H1 (cell line): ENCODE measurements around the gene BPIFB6. TPM values are rescaled to one million over a fixed set of nuclear protein-coding genes. Genes with fewer than 3 reads are reported as not detected.

ENCODE experiments used
- BCL11A ChIP-seq, 2 experiments: IDR thresholded peaks; one replicate each; pipeline ENCODE4 v1.6.1; 2011; ENCODE audit warnings: low read depth in 2 of 2, low read length in 2 of 2, mild to moderate bottlenecking in 2 of 2
- FOSL1 ChIP-seq: IDR thresholded peaks from 2 replicates; pipeline ENCODE4 v1.6.1; 2011; ENCODE audit warnings: mild to moderate bottlenecking, low read depth, low read length, moderate library complexity; ENCODE audit not compliant: insufficient read depth
- GABPA ChIP-seq: IDR thresholded peaks from 2 replicates; pipeline ENCODE4 v1.6.1; 2011; ENCODE audit warnings: mild to moderate bottlenecking, low read length, moderate library complexity, borderline replicate concordance; ENCODE audit not compliant: insufficient read depth
- POLR2AphosphoS5 ChIP-seq: IDR thresholded peaks from 2 replicates; pipeline ENCODE4 v1.6.1; 2011; ENCODE audit warnings: low read depth, low read length
- RAD21 ChIP-seq, 2 experiments: IDR thresholded peaks in 1 of 2; conservative IDR thresholded peaks in 1 of 2; 2 replicates each; pipeline ENCODE4 v1.6.1; 2011; ENCODE audit warnings: low read depth in 2 of 2, low read length in 2 of 2, improper control_type of control experiment in 1 of 2, inconsistent platforms in 1 of 2, mild to moderate bottlenecking in 1 of 2, moderate library complexity in 1 of 2
- RFX5 ChIP-seq: IDR thresholded peaks from 2 replicates; pipeline ENCODE4 v1.6.1; 2011; ENCODE audit warnings: low read depth, low read length, improper control_type of control experiment, borderline replicate concordance
- SRF ChIP-seq: IDR thresholded peaks from 2 replicates; pipeline ENCODE4 v1.6.1; 2011; ENCODE audit warnings: mild to moderate bottlenecking, low read depth, low read length, moderate library complexity
- TAF7 ChIP-seq: optimal IDR thresholded peaks from 2 replicates; pipeline ENCODE3; 2011; ENCODE audit warnings: low read depth, mild to moderate bottlenecking, inconsistent platforms, low read length, moderate library complexity, borderline replicate concordance
- TBP ChIP-seq: IDR thresholded peaks from 2 replicates; pipeline ENCODE4 v1.6.1; 2011; ENCODE audit warnings: low read depth, low read length, improper control_type of control experiment
- polyA plus RNA-seq, 7 experiments: library from polyadenylated mRNA; depleted of rRNA in 3 of 7; stranded (reverse) in 5 of 7; unstranded in 2 of 7; fragments of >200 nt in 5 of 7; fragments of 200-250 nt in 2 of 7; gene quantifications; 1 replicate in 5 of 7; 2 replicates in 1 of 7; 4 replicates in 1 of 7; pipeline versions ENCODE4 v1.2.1 to v1.2.3, GENCODE V29; 2011 to 2013; ENCODE audit warnings: missing spikeins in 2 of 7, mixed read lengths in 2 of 7
- total RNA-seq: library from RNA; stranded (reverse); fragmentation: NEBNext Ultra II Directional; extraction: Animal tissue kit (Norgen Biotek cat#: 25700); gene quantifications from 2 replicates; pipeline ENCODE4 v1.2.1, GENCODE V29; 2021

Gene BPIFB6
- total and polyA plus RNA-seq, 2 of the 8 experiments (the other 6 are each of a cell fraction or from before 2014, with no cell fraction given), result not detected

DNA sequence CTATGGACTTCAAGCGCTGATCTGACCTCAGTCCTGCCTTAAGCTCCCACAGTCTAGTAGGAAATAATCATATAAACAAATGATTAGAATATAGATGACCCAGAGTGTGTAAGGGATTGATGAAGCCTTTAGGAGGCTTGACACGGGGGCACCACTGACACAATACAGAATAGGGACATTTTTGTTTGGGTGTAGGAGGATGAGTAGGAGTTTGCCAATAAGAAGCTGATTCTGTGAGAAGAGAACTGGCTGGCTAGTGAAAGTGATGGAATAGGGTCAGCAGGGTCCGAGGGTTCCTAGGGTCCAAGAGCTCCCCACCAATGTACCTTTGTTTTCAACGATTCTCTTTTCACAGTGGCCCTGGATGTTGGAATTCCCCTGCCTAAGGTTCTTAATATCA is 40.9 kb downstream of the BPIFB6 start (continued):
- TF ChIP-seq FOSL1 (no peak), BCL11A (IDR thresholded peaks at IDR 0.05; ENCODE audit: low read depth in 2 of 2, low read length in 2 of 2) (no peak), TAF7 (no peak), SRF (no peak), RFX5 (no peak), RAD21 (IDR thresholded peaks at IDR 0.05 in 1 of 2, conservative IDR thresholded peaks at IDR 0.05 in 1 of 2; ENCODE audit: low read depth in 2 of 2, low read length in 2 of 2) (no peak), GABPA (no peak), POLR2AphosphoS5 (no peak), TBP (no peak)
